Loucy (cell line): ENCODE results near the gene GRB10.

ENCODE experiments used
- H2AFZ ChIP-seq: fragments of 200-600 bp; sonication (generic); 2 replicates; pipeline ENCODE4 v1.6.0; 2016; ENCODE audit warnings: antibody characterized with exemption, mild to moderate bottlenecking, low read length, moderate library complexity
- H3F3A ChIP-seq: fragments of 200-600 bp; 2 replicates; pipeline ENCODE4 v1.6.0; 2016; ENCODE audit warnings: antibody characterized with exemption, low read depth, mild to moderate bottlenecking
- H3K27me3 ChIP-seq: fragments of 200-600 bp; sonication (generic); 2 replicates; pipeline ENCODE4 v1.6.1; 2014; ENCODE audit warnings: low read length, mild to moderate bottlenecking; ENCODE audit not compliant: insufficient read depth, poor library complexity, severe bottlenecking
- H3K36me3 ChIP-seq: fragments of 200-600 bp; sonication (generic); 2 replicates; pipeline ENCODE4 v1.6.1; 2016; ENCODE audit warnings: low read length; ENCODE audit not compliant: insufficient read depth
- H3K4me1 ChIP-seq: fragments of 200-600 bp; sonication (generic); 2 replicates; pipeline ENCODE4 v1.5.1; 2014; ENCODE audit warnings: low read length, mild to moderate bottlenecking; ENCODE audit not compliant: insufficient read depth, poor library complexity, severe bottlenecking
- H3K4me2 ChIP-seq: fragments of 200-600 bp; sonication (generic); 2 replicates; pipeline ENCODE4 v1.6.0; 2014; ENCODE audit warnings: antibody characterized with exemption, low read length, low read depth, mild to moderate bottlenecking; ENCODE audit not compliant: poor library complexity, severe bottlenecking
- H3K4me3 ChIP-seq: fragments of 200-600 bp; sonication (generic); 2 replicates; pipeline ENCODE4 v1.5.1; 2014; ENCODE audit warnings: low read length, mild to moderate bottlenecking, mixed read lengths; ENCODE audit not compliant: poor library complexity, severe bottlenecking
- H3K79me2 ChIP-seq: fragments of 200-600 bp; sonication (generic); 2 replicates; pipeline ENCODE4 v1.6.1; 2014; ENCODE audit warnings: low read length; ENCODE audit not compliant: insufficient read depth
- H3K9ac ChIP-seq: fragments of 200-600 bp; sonication (generic); 2 replicates; pipeline ENCODE4 v1.6.0; 2014; ENCODE audit warnings: mild to moderate bottlenecking, low read depth, low read length, moderate library complexity; ENCODE audit not compliant: poor library complexity, severe bottlenecking
- H3K9me2 ChIP-seq: fragments of 200-600 bp; sonication (generic); replicated peaks from 2 replicates; pipeline ENCODE4 v1.6.1; 2016; ENCODE audit warnings: low read depth, low read length, mixed read lengths
- H3K9me3 ChIP-seq: fragments of 200-600 bp; sonication (generic); 2 replicates; pipeline ENCODE4 v1.6.1; 2014; ENCODE audit warnings: mild to moderate bottlenecking, antibody characterized with exemption, low read length, low read depth; ENCODE audit not compliant: insufficient read depth
- H4K20me1 ChIP-seq: fragments of 200-600 bp; sonication (generic); 2 replicates; pipeline ENCODE4 v1.6.0; 2014; ENCODE audit warnings: antibody characterized with exemption, low read length, mild to moderate bottlenecking; ENCODE audit not compliant: insufficient read depth, poor library complexity, severe bottlenecking
- CTCF ChIP-seq: fragments of 200-600 bp; sonication (generic); conservative IDR thresholded peaks from 2 replicates; pipeline ENCODE4 v1.5.1; 2014; ENCODE audit warnings: mild to moderate bottlenecking, antibody characterized with exemption, low read length
- EZH2phosphoT487 ChIP-seq: fragments of 200-600 bp; IDR thresholded peaks from 2 replicates; pipeline ENCODE4 v1.6.1; 2018; ENCODE audit warnings: antibody characterized with exemption, mild to moderate bottlenecking, moderate library complexity, borderline replicate concordance

Gene GRB10

GRCh38 chr7:50637725-50638643 lies 144.7 kb downstream of the GRB10 start:
- Histone ChIP-seq H3K4me2 (no peak overlapping the region), H3K9me3 (no peaks in the 10 kb centered on the region), H3K27me3 (no peaks in the 10 kb centered on the region), H3K4me1 (no peaks in the 10 kb centered on the region), H3K9ac (no peak overlapping the region), H3F3A (no peaks in the 10 kb centered on the region), H4K20me1 (no peaks in the 10 kb centered on the region), H3K36me3 (no peaks in the 10 kb centered on the region), H3K9me2 (no peaks in the 10 kb centered on the region), H2AFZ (no peak overlapping the region), H3K79me2 (no peaks in the 10 kb centered on the region), H3K4me3 (no peak overlapping the region)
- TF ChIP-seq EZH2phosphoT487 (no peak), CTCF (no peak)

- no peaks in the 10 kb centered on the region for H4K20me1 ChIP-seq
Measured at GRCh38 chr7:50634378-50634777, 148.3 kb downstream of the GRB10 start.

GRCh38 chr7:50633414-50633710 lies 149.3 kb downstream of the GRB10 start:
- no peaks in the 10 kb centered on the region for H3K4me1 ChIP-seq
- H3K4me3 ChIP-seq: no peak overlapping the region
- H3K36me3 ChIP-seq: no peaks in the 10 kb centered on the region
- TF ChIP-seq EZH2phosphoT487 (no peak), CTCF (no peak)
- no peaks in the 10 kb centered on the region for H3K9me2 ChIP-seq
- H3K9me3 ChIP-seq: no peaks in the 10 kb centered on the region
- H2AFZ ChIP-seq: no peak overlapping the region
- H3F3A ChIP-seq: no peaks in the 10 kb centered on the region
- no peak overlapping the region for H3K4me2 ChIP-seq
- no peaks in the 10 kb centered on the region for H3K27me3 ChIP-seq
- no peaks in the 10 kb centered on the region for H4K20me1 ChIP-seq
- H3K9ac ChIP-seq: no peak overlapping the region
- no peaks in the 10 kb centered on the region for H3K79me2 ChIP-seq

More at GRCh38 chr7:50634378-50634777, 148.3 kb downstream of the GRB10 start:
- Histone ChIP-seq H2AFZ (no peak overlapping the region), H3K9me3 (no peaks in the 10 kb centered on the region), H3K27me3 (no peaks in the 10 kb centered on the region), H3K4me2 (no peak overlapping the region), H3K9me2 (no peaks in the 10 kb centered on the region), H3K9ac (no peak overlapping the region), H3F3A (no peaks in the 10 kb centered on the region), H3K79me2 (no peaks in the 10 kb centered on the region), H3K4me1 (no peaks in the 10 kb centered on the region), H3K4me3 (no peak overlapping the region), H3K36me3 (no peaks in the 10 kb centered on the region)
- TF ChIP-seq CTCF (no peak), EZH2phosphoT487 (no peak)
